ENCODE data around the gene TRPM1. TPM values are rescaled to one million over a fixed set of nuclear protein-coding genes. Genes with fewer than 3 reads are reported as not detected.
A peak's percentile ranks its signal among the peaks of the same experiment; 100 is the strongest.

Gene TRPM1
- polyA plus RNA-seq, 3 donors: 0.03 to 0.04 TPM; not detected in 1

DNA sequence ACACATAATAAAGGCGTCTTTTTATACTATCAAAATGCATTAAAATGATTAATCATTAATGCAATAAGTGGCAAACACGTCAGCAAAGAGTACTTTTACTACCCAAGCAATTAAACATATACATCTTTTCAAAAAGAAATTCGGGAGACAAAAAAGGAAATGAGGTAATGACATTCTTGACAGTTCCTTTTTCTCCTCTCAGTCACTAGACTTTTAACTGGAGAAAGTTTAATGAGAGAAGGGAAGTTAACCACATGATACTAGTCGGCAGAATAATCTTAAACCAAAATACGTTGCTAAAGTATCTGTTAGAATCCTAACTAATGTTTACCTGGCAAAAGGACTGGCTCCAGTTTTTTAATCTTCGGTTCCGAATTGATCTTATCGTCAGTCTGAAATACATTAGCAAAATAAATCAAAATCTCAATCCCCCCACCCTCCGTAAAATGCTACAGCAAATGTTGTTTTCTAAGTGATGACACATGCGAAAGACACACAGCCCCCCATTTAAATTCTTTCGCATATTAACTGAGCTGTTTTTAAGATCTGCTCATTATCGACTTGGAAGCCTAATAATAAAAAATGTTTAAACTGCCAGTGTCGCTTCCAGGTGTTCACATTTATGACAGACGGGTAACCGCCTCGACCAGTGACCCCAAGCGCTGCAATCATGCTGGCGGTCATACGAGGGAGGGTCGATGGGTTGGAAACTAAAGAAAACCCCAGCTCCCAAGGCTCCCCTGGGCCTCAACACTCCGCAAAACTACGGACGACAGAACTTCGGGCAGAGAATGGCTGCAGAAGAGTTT is 110.9 kb downstream of the TRPM1 start:
- Histone ChIP-seq H3K9ac (ENCODE audit: insufficient read depth, low read length, poor library complexity, severe bottlenecking) (peak overlapping the region; percentile 99), H3K27me3 (ENCODE audit: control insufficient read depth in 2 of 2, insufficient read depth in 2 of 2, low read length in 2 of 2) (no peaks in the 10 kb centered on the region), H3K4me3 (replicated peaks in 1 of 3; ENCODE audit: low read depth in 2 of 3, low read length in 3 of 3) (peak overlapping the region; percentile 87 to 100 (median 99)), H3K36me3 (replicated peaks in 1 of 2; ENCODE audit: control insufficient read depth in 1 of 2, insufficient read depth in 2 of 2, low read length in 2 of 2) (peaks cover 22 to 28% of the 10 kb centered on the region in 2 donors), H3K27ac (ENCODE audit: low read depth in 1 of 2, low read length in 2 of 2) (peak overlapping the region; percentile 98 to 99), H3K9me3 (replicated peaks in 1 of 2; ENCODE audit: control insufficient read depth in 1 of 2, insufficient read depth in 1 of 2, low read length in 2 of 2) (no peaks in the 10 kb centered on the region), H2AFZ (ENCODE audit: insufficient read depth, low read depth, low read length, poor library complexity, severe bottlenecking) (peak overlapping the region; percentile 84), H4K20me1 (ENCODE audit: insufficient read depth, low read length) (peaks cover 47% of the 10 kb centered on the region), H3K4me1 (ENCODE audit: control insufficient read depth in 1 of 2, insufficient read depth in 2 of 2, low read length in 2 of 2) (peaks cover 19 to 33% of the 10 kb centered on the region in 2 donors), H3K4me2 (replicated peaks; ENCODE audit: extremely low read depth, low read length, poor library complexity, severe bottlenecking) (peak overlapping the region; percentile 93), H3K79me2 (ENCODE audit: insufficient read depth, low read length) (peaks cover 53% of the 10 kb centered on the region)
- H3K27me3 Mint-ChIP-seq (ENCODE audit: low read depth in 3 of 3): peaks cover 0 to 5% (median 2%) of the 10 kb centered on the region in 3 donors
- peaks cover 28% of the 10 kb centered on the region for H3K4me1 Mint-ChIP-seq
- peak overlapping the region; percentile 96 to 98 (median 97) for H3K27ac Mint-ChIP-seq
- intact Hi-C loops (cut with micrococcal nuclease): loop anchor here in 1 of 2 donors (5.0 to 10.0 kb wide), 2 partner anchors 54 to 337 kb away; partner anchors contain the start of gene KLF13
- WGBS (ENCODE audit: insufficient coverage): 0% methylated on average over 5 of the region's 24 CpGs
- TF ChIP-seq, protein P1, sequence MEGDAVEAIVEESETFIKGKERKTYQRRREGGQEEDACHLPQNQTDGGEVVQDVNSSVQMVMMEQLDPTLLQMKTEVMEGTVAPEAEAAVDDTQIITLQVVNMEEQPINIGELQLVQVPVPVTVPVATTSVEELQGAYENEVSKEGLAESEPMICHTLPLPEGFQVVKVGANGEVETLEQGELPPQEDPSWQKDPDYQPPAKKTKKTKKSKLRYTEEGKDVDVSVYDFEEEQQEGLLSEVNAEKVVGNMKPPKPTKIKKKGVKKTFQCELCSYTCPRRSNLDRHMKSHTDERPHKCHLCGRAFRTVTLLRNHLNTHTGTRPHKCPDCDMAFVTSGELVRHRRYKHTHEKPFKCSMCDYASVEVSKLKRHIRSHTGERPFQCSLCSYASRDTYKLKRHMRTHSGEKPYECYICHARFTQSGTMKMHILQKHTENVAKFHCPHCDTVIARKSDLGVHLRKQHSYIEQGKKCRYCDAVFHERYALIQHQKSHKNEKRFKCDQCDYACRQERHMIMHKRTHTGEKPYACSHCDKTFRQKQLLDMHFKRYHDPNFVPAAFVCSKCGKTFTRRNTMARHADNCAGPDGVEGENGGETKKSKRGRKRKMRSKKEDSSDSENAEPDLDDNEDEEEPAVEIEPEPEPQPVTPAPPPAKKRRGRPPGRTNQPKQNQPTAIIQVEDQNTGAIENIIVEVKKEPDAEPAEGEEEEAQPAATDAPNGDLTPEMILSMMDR (IDR thresholded peaks at IDR 0.05): no peak
- H3K36me3 Mint-ChIP-seq: peaks cover 20 to 26% of the 10 kb centered on the region in 2 donors
- DNase-seq: peak; percentile 45 to 84 (median 63)
- peak overlapping the region; percentile 93 for H3K4me3 Mint-ChIP-seq
- no peaks in the 10 kb centered on the region for H3K9me3 Mint-ChIP-seq

DNA sequence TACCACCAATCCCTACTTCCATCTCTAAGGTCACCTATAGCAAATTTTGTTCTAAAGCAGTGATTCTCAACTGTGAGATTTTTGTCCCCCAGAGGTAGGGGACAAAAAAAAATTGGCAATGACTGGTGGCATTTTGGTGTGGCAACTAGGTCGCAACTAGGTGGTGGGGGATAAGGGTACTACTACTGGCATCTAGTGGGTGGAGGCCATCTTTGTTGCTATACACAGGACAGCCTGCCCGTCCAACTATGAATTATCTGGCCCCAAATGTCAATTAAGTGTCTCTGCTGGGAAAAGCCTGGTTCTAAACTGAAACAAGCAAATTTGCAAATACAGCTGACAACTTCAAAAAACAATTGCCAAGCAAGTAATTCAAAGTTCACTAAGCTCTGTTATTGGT is 111.5 kb downstream of the TRPM1 start:
- peak overlapping the region; percentile 93 for H3K4me2 ChIP-seq (replicated peaks; ENCODE audit: extremely low read depth, low read length, poor library complexity, severe bottlenecking)
- peaks cover 25 to 31% of the 10 kb centered on the region in 2 donors for H3K36me3 Mint-ChIP-seq
- H3K27ac Mint-ChIP-seq: peak overlapping the region; percentile 96 to 98 (median 97)
- peak overlapping the region in 1 of 2 donors; percentile 98 for H3K27ac ChIP-seq (ENCODE audit: low read depth in 1 of 2, low read length in 2 of 2)
- H3K4me3 Mint-ChIP-seq: peak overlapping the region; percentile 93
- peak in 2 of 3 donors; percentile 9 to 25 for DNase-seq
- no peaks in the 10 kb centered on the region for H3K9me3 ChIP-seq (replicated peaks in 1 of 2; ENCODE audit: control insufficient read depth in 1 of 2, insufficient read depth in 1 of 2, low read length in 2 of 2)
- no peaks in the 10 kb centered on the region for H3K9me3 Mint-ChIP-seq
- intact Hi-C loops (cut with micrococcal nuclease): loop anchor here in 1 of 2 donors (5.0 to 10.0 kb wide), 2 partner anchors 55 to 337 kb away; partner anchors contain the start of gene KLF13
- H3K4me1 Mint-ChIP-seq: peaks cover 34% of the 10 kb centered on the region
- H3K4me1 ChIP-seq (ENCODE audit: control insufficient read depth in 1 of 2, insufficient read depth in 2 of 2, low read length in 2 of 2): peaks cover 25 to 39% of the 10 kb centered on the region in 2 donors
- H4K20me1 ChIP-seq (ENCODE audit: insufficient read depth, low read length): peaks cover 53% of the 10 kb centered on the region
- 60% methylated on average over 1 of the region's 2 CpGs for WGBS (ENCODE audit: insufficient coverage)
- peaks cover 0 to 5% (median 1%) of the 10 kb centered on the region in 3 donors for H3K27me3 Mint-ChIP-seq (ENCODE audit: low read depth in 3 of 3)
- peak overlapping the region; percentile 99 for H3K9ac ChIP-seq (ENCODE audit: insufficient read depth, low read length, poor library complexity, severe bottlenecking)
- TF ChIP-seq, protein P1 (IDR thresholded peaks at IDR 0.05): no peak
- no peak overlapping the region for H2AFZ ChIP-seq (ENCODE audit: insufficient read depth, low read depth, low read length, poor library complexity, severe bottlenecking)
- H3K79me2 ChIP-seq (ENCODE audit: insufficient read depth, low read length): peaks cover 60% of the 10 kb centered on the region
- H3K36me3 ChIP-seq (replicated peaks in 1 of 2; ENCODE audit: control insufficient read depth in 1 of 2, insufficient read depth in 2 of 2, low read length in 2 of 2): peaks cover 26 to 34% of the 10 kb centered on the region in 2 donors
- H3K4me3 ChIP-seq (replicated peaks in 1 of 3; ENCODE audit: low read depth in 2 of 3, low read length in 3 of 3): peak overlapping the region; percentile 87 to 100 (median 99)
- H3K27me3 ChIP-seq (ENCODE audit: control insufficient read depth in 2 of 2, insufficient read depth in 2 of 2, low read length in 2 of 2): no peaks in the 10 kb centered on the region
